ENCODE measurements around the gene OGFOD3. TPM values are rescaled to one million over a fixed set of nuclear protein-coding genes. Genes with fewer than 3 reads are reported as not detected.

Gene OGFOD3
- total and polyA plus RNA-seq, 7 experiments from 2014 or later, result 21.9 to 42.1 (median 32.3) TPM

DNA sequence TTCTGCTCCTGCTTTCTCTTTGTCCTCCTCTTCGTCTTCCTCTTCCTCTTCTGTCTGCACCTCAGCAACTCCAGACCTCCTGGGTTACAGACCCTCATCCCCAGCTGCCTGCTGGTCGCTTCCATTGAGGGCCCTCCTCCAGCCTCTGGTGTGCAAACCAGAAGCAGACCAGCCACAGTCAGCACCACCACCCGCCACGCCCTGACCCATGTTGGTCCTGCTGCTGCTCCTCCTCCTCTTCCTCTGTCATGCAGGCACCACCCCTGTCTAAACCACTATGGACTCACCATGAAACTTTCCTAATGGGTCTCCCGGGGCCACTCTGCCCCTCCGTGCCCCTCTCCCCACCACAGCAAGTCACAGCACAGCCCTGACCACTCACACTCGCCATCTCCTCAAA is 11.4 kb upstream of the OGFOD3 start:
- Mint-ChIP-seq H3K4me1 (peaks cover 16 to 29% (median 22%) of the 10 kb centered on the region in 7 donors), H3K9me3 (no peaks in the 10 kb centered on the region), H3K27me3 (no peaks in the 10 kb centered on the region), H3K27ac (peak overlapping the region in 5 of 9 donors; percentile 12 to 74 (median 41)), H3K4me3 (peak overlapping the region in 3 of 10 donors; percentile 38 to 58 (median 51)), H3K36me3 (peaks cover 0 to 17% (median 11%) of the 10 kb centered on the region in 5 donors)
- peaks cover 5 to 8% of the 10 kb centered on the region in 2 donors for H3K4me1 ChIP-seq (ENCODE audit: control insufficient read depth in 2 of 2, insufficient read depth in 2 of 2, low read length in 2 of 2)
- peaks cover 0 to 16% (median 0%) of the 10 kb centered on the region in 3 experiments for H3K36me3 ChIP-seq (ENCODE audit: control insufficient read depth in 2 of 3, insufficient read depth in 3 of 3, low read length in 3 of 3)
- no peaks in the 10 kb centered on the region for H3K9me3 ChIP-seq (ENCODE audit: control insufficient read depth in 2 of 3, low read length in 3 of 3)
- H3K27me3 ChIP-seq (ENCODE audit: control insufficient read depth in 2 of 2, insufficient read depth in 2 of 2, low read length in 2 of 2), result no peaks in the 10 kb centered on the region
- ChIA-PET POLR2A (interaction anchor here (0.6 kb wide), 1 partner anchor 18 kb away, joined by 3 read pairs; no protein-coding TSS in a partner anchor), CTCF (no interaction called here)
- ATAC-seq (peak; percentile 26), DNase-seq (no peak)
- intact Hi-C loops (cut with micrococcal nuclease), result no loop called here
- no peak overlapping the region for H3K4me3 ChIP-seq (ENCODE audit: low read length)
- H3K27ac ChIP-seq (ENCODE audit: low read depth, low read length), result no peak overlapping the region

DNA sequence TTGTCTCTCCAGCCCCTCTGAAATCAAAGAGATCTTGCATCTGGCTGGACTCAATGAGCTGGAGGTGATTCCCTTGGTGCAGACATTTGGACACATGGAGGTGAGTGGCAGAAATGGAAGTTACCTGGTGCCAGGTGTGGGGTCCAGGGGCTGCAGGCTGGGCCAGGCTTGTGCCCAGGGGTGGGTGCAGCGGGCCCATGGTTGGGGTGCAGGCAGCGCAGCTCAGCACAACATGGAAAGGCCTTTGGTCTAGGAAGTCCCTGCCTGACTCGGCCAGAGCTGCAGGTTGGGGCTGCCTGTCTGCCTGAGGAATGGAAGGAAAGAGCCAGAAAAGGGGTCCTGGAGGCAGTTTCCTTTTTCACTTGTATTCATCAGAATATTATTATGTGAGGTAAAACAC is 10.2 kb upstream of the OGFOD3 start:
- DNase-seq (no peak), ATAC-seq (no peak)
- H3K4me3 Mint-ChIP-seq, result no peak overlapping the region
- intact Hi-C loops (cut with micrococcal nuclease), result no loop called here
- peaks cover 0 to 13% (median 0%) of the 10 kb centered on the region in 3 experiments for H3K36me3 ChIP-seq (ENCODE audit: control insufficient read depth in 2 of 3, insufficient read depth in 3 of 3, low read length in 3 of 3)
- no peaks in the 10 kb centered on the region for H3K9me3 Mint-ChIP-seq
- ChIA-PET POLR2A (no interaction called here), CTCF (no interaction called here)
- H3K4me3 ChIP-seq (ENCODE audit: low read length), result no peak overlapping the region
- no peaks in the 10 kb centered on the region for H3K4me1 ChIP-seq (ENCODE audit: control insufficient read depth in 2 of 2, insufficient read depth in 2 of 2, low read length in 2 of 2)
- H3K27ac Mint-ChIP-seq, result peak overlapping the region in 1 of 9 donors; percentile 18
- H3K27me3 Mint-ChIP-seq, result no peaks in the 10 kb centered on the region
- no peak overlapping the region for H3K27ac ChIP-seq (ENCODE audit: low read depth, low read length)
- H3K9me3 ChIP-seq (ENCODE audit: control insufficient read depth in 2 of 3, low read length in 3 of 3), result no peaks in the 10 kb centered on the region
- H3K36me3 Mint-ChIP-seq, result peaks cover 0 to 24% (median 8%) of the 10 kb centered on the region in 5 donors
- peaks cover 17 to 23% (median 20%) of the 10 kb centered on the region in 7 donors for H3K4me1 Mint-ChIP-seq
- H3K27me3 ChIP-seq (ENCODE audit: control insufficient read depth in 2 of 2, insufficient read depth in 2 of 2, low read length in 2 of 2), result no peaks in the 10 kb centered on the region

DNA sequence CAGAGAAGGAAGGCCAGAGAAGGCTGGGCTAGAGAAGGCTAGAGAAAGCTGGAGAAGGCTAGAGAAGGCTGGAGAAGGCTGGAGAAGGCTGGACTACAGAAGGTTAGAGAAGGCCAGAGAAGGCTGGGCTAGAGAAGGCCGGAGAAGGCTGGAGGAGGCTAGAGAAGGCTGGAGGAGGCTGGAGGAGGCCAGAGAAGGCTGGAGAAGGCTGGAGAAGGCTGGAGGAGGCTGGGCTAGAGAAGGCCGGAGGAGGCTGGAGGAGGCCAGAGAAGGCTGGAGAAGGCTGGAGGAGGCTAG is 6.4 kb upstream of the OGFOD3 start:
- H3K4me3 Mint-ChIP-seq, result no peak overlapping the region
- intact Hi-C loops (cut with micrococcal nuclease), result no loop called here
- ATAC-seq, result no peak

GRCh38 chr17:82424001-82424862 is 5.8 kb upstream of the OGFOD3 start:
- POLR2A ChIA-PET, result no interaction called here
- intact Hi-C loops (cut with micrococcal nuclease), result no loop called here
- peak; percentile 67 for ATAC-seq
- H3K4me3 ChIP-seq (ENCODE audit: low read length), result no peak overlapping the region
- CTCF ChIA-PET, result no interaction called here
- no peak overlapping the region for H3K27ac ChIP-seq (ENCODE audit: low read depth, low read length)
- Mint-ChIP-seq H3K27me3 (no peaks in the 10 kb centered on the region), H3K4me3 (no peak overlapping the region), H3K27ac (peak overlapping the region in 4 of 9 donors; percentile 24 to 52 (median 44)), H3K4me1 (peaks cover 19 to 32% (median 25%) of the 10 kb centered on the region in 7 donors), H3K36me3 (peaks cover 4 to 43% (median 29%) of the 10 kb centered on the region in 5 donors), H3K9me3 (peaks cover 0 to 3% (median 0%) of the 10 kb centered on the region in 11 donors)
- peaks cover 0 to 8% of the 10 kb centered on the region in 2 donors for H3K4me1 ChIP-seq (ENCODE audit: control insufficient read depth in 2 of 2, insufficient read depth in 2 of 2, low read length in 2 of 2)
- H3K9me3 ChIP-seq (ENCODE audit: control insufficient read depth in 2 of 3, low read length in 3 of 3), result no peaks in the 10 kb centered on the region
- H3K36me3 ChIP-seq (ENCODE audit: control insufficient read depth in 2 of 3, insufficient read depth in 3 of 3, low read length in 3 of 3), result peaks cover 0 to 14% (median 4%) of the 10 kb centered on the region in 3 experiments
- no peaks in the 10 kb centered on the region for H3K27me3 ChIP-seq (ENCODE audit: control insufficient read depth in 2 of 2, insufficient read depth in 2 of 2, low read length in 2 of 2)
- DNase-seq, result peak; percentile 25 to 51 (median 41)

More for the DNA sequence above, 6.4 kb upstream of the OGFOD3 start:
- CTCF ChIA-PET, result no interaction called here
- Mint-ChIP-seq H3K27me3 (no peaks in the 10 kb centered on the region), H3K36me3 (peaks cover 4 to 44% (median 33%) of the 10 kb centered on the region in 5 donors), H3K27ac (peak overlapping the region in 3 of 9 donors; percentile 37 to 52 (median 50)), H3K4me1 (peaks cover 19 to 32% (median 25%) of the 10 kb centered on the region in 7 donors), H3K9me3 (peaks cover 0 to 3% (median 0%) of the 10 kb centered on the region in 11 donors)
- H3K27ac ChIP-seq (ENCODE audit: low read depth, low read length), result no peak overlapping the region
- POLR2A ChIA-PET, result no interaction called here
- no peak overlapping the region for H3K4me3 ChIP-seq (ENCODE audit: low read length)
- no peaks in the 10 kb centered on the region for H3K27me3 ChIP-seq (ENCODE audit: control insufficient read depth in 2 of 2, insufficient read depth in 2 of 2, low read length in 2 of 2)
- no peak for DNase-seq
- H3K4me1 ChIP-seq (ENCODE audit: control insufficient read depth in 2 of 2, insufficient read depth in 2 of 2, low read length in 2 of 2), result peaks cover 0 to 6% of the 10 kb centered on the region in 2 donors
- no peaks in the 10 kb centered on the region for H3K9me3 ChIP-seq (ENCODE audit: control insufficient read depth in 2 of 3, low read length in 3 of 3)
- H3K36me3 ChIP-seq (ENCODE audit: control insufficient read depth in 2 of 3, insufficient read depth in 3 of 3, low read length in 3 of 3), result peaks cover 0 to 17% (median 4%) of the 10 kb centered on the region in 3 experiments

GRCh38 chr17:82419540-82419939 is 1.2 kb upstream of the OGFOD3 start:
- H3K4me3 ChIP-seq (ENCODE audit: low read length), result peak overlapping the region; percentile 89
- peak overlapping the region; percentile 78 to 89 (median 84) for H3K4me3 Mint-ChIP-seq
- no peaks in the 10 kb centered on the region for H3K27me3 ChIP-seq (ENCODE audit: control insufficient read depth in 2 of 2, insufficient read depth in 2 of 2, low read length in 2 of 2)
- no peaks in the 10 kb centered on the region for H3K9me3 ChIP-seq (ENCODE audit: control insufficient read depth in 2 of 3, low read length in 3 of 3)
- H3K27ac ChIP-seq (ENCODE audit: low read depth, low read length), result peak overlapping the region; percentile 94
- H3K4me1 ChIP-seq (ENCODE audit: control insufficient read depth in 2 of 2, insufficient read depth in 2 of 2, low read length in 2 of 2), result peaks cover 5 to 15% of the 10 kb centered on the region in 2 donors
- DNase-seq, result peak in 2 of 9 donors; percentile 22 to 30
- H3K27me3 Mint-ChIP-seq, result no peaks in the 10 kb centered on the region
- H3K4me1 Mint-ChIP-seq, result peaks cover 19 to 44% (median 29%) of the 10 kb centered on the region in 7 donors
- H3K36me3 Mint-ChIP-seq, result peaks cover 4 to 37% (median 31%) of the 10 kb centered on the region in 5 donors
- ChIA-PET POLR2A (interaction anchor here (0.7 to 3.2 kb wide), 10 partner anchors 8 to 122 kb away, joined by 3 to 19 read pairs (median 5); partner anchors contain the start of genes FOXK2 and NARF), CTCF (interaction anchor here (0.6 to 0.9 kb wide), 2 partner anchors 74 to 444 kb away, joined by 3 read pairs; no protein-coding TSS in a partner anchor)
- no peak for ATAC-seq
- intact Hi-C loops (cut with micrococcal nuclease), result loop anchor here (1.0 to 5.0 kb wide), 7 partner anchors 30 to 397 kb away; partner anchors contain the start of genes CENPX (in 1 of the 2), LRRC45 (in 1 of the 2) and TBCD (in 1 of the 2)
- H3K36me3 ChIP-seq (ENCODE audit: control insufficient read depth in 2 of 3, insufficient read depth in 3 of 3, low read length in 3 of 3), result peaks cover 0 to 13% (median 4%) of the 10 kb centered on the region in 3 experiments
- H3K9me3 Mint-ChIP-seq, result peaks cover 0 to 3% (median 0%) of the 10 kb centered on the region in 11 donors
- H3K27ac Mint-ChIP-seq, result peak overlapping the region; percentile 80 to 92 (median 86)

- Mint-ChIP-seq H3K36me3 (peaks cover 4 to 34% (median 23%) of the 10 kb centered on the region in 5 donors), H3K4me3 (no peak overlapping the region), H3K9me3 (no peaks in the 10 kb centered on the region), H3K27me3 (no peaks in the 10 kb centered on the region), H3K4me1 (peaks cover 25 to 43% (median 31%) of the 10 kb centered on the region in 7 donors), H3K27ac (no peak overlapping the region)
- Histone ChIP-seq H3K27me3 (ENCODE audit: control insufficient read depth in 2 of 2, insufficient read depth in 2 of 2, low read length in 2 of 2) (no peaks in the 10 kb centered on the region), H3K4me1 (ENCODE audit: control insufficient read depth in 2 of 2, insufficient read depth in 2 of 2, low read length in 2 of 2) (peaks cover 5 to 20% of the 10 kb centered on the region in 2 donors), H3K36me3 (ENCODE audit: control insufficient read depth in 2 of 3, insufficient read depth in 3 of 3, low read length in 3 of 3) (peaks cover 0 to 23% (median 4%) of the 10 kb centered on the region in 3 experiments), H3K4me3 (ENCODE audit: low read length) (no peak overlapping the region), H3K9me3 (ENCODE audit: control insufficient read depth in 2 of 3, low read length in 3 of 3) (no peaks in the 10 kb centered on the region), H3K27ac (ENCODE audit: low read depth, low read length) (no peak overlapping the region)
- POLR2A ChIA-PET, result interaction anchor here (0.7 to 3.2 kb wide), 6 partner anchors 16 to 187 kb away, joined by 3 to 17 read pairs (median 4); partner anchors contain the start of genes FOXK2 and NARF
- ATAC-seq (no peak), DNase-seq (no peak)
- intact Hi-C loops (cut with micrococcal nuclease), result loop anchor here (5.0 kb wide), 2 partner anchors 119 to 394 kb away; partner anchors contain the start of genes CENPX (in 1 of the 2) and LRRC45 (in 1 of the 2)
- CTCF ChIA-PET, result interaction anchor here (0.6 to 0.7 kb wide), 2 partner anchors 118 to 134 kb away, joined by 3 read pairs; no protein-coding TSS in a partner anchor
Observed at GRCh38 chr17:82416771-82417170, 1.6 kb downstream of the OGFOD3 start.

Data from naive thymus-derived CD4-positive, alpha-beta T cell (primary cell).